ENCODE results near the gene FSTL3. TPM values are rescaled to one million over a fixed set of nuclear protein-coding genes. Genes with fewer than 3 reads are reported as not detected.

Gene FSTL3
- total RNA-seq, 2 donors from 2014 or later: 9.8 to 14.1 TPM

DNA sequence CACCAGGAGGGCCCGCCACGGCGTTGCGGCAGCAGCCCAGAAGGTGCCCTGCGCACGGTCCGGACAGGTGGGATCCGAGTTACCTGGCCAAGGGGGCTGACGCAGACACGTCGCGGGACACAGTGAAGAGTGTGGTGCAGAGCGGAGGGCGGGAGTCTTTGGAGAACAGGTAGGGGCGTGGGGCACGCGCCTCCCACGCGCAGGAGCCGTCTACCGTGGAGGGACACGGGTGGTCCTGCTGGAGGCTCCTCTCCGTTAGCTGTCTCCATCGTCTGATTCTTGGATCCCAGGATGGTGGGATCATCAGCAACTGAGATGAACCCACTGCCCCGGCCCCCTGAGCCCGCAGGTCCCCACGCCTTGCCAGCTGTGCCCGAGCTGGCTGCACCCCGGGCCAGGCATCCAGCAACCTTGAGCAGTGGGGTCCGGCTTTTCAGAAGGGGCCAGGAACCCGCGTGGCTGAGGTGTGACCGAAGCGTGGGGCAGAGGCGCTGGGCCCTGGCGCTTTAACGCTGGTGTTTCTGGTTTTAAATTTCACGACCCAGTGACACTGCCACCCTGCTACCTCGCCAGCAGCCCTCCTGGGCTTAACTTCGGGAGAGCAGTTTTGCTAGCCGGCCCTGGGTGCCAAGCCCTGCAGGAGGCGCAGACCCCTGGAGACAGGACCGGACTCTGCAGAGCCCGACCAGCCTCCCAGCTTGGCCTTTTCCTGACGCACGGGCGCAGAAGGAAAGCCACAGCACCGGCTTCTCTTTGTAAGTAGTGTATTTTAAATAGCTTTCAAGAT, 29.2 kb upstream of the FSTL3 start:
- H3K27ac Mint-ChIP-seq: no peak overlapping the region
- H3K9me3 Mint-ChIP-seq: no peaks in the 10 kb centered on the region
- Histone ChIP-seq H3K27me3 (ENCODE audit: control insufficient read depth, insufficient read depth, low read length, poor library complexity, severe bottlenecking) (no peaks in the 10 kb centered on the region), H3K9ac (ENCODE audit: extremely low read depth, low read length, poor library complexity, severe bottlenecking) (no peak overlapping the region), H3K4me3 (ENCODE audit: low read length) (no peak overlapping the region), H3K4me1 (ENCODE audit: control insufficient read depth, insufficient read depth, low read length) (no peaks in the 10 kb centered on the region), H3K36me3 (ENCODE audit: control insufficient read depth, insufficient read depth, low read length) (no peaks in the 10 kb centered on the region), H3K27ac (ENCODE audit: low read depth, low read length) (no peak overlapping the region), H3K9me3 (ENCODE audit: control insufficient read depth, low read length) (no peaks in the 10 kb centered on the region)
- no peaks in the 10 kb centered on the region for H3K27me3 Mint-ChIP-seq (ENCODE audit: insufficient read depth)
- TF ChIP-seq, protein P1, sequence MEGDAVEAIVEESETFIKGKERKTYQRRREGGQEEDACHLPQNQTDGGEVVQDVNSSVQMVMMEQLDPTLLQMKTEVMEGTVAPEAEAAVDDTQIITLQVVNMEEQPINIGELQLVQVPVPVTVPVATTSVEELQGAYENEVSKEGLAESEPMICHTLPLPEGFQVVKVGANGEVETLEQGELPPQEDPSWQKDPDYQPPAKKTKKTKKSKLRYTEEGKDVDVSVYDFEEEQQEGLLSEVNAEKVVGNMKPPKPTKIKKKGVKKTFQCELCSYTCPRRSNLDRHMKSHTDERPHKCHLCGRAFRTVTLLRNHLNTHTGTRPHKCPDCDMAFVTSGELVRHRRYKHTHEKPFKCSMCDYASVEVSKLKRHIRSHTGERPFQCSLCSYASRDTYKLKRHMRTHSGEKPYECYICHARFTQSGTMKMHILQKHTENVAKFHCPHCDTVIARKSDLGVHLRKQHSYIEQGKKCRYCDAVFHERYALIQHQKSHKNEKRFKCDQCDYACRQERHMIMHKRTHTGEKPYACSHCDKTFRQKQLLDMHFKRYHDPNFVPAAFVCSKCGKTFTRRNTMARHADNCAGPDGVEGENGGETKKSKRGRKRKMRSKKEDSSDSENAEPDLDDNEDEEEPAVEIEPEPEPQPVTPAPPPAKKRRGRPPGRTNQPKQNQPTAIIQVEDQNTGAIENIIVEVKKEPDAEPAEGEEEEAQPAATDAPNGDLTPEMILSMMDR (conservative IDR thresholded peaks at IDR 0.05): no peak
- no peak overlapping the region for H3K4me3 Mint-ChIP-seq
- peaks cover 12% of the 10 kb centered on the region for H3K36me3 Mint-ChIP-seq (ENCODE audit: low read depth)
- 95 to 97% methylated on average over 25 to 47 of the region's 48 CpGs for WGBS, 2 experiments (ENCODE audit: insufficient coverage in 1 of 2, insufficient read length in 1 of 2)
- DNase-seq: no peak
- no peaks in the 10 kb centered on the region for H3K4me1 Mint-ChIP-seq

DNA sequence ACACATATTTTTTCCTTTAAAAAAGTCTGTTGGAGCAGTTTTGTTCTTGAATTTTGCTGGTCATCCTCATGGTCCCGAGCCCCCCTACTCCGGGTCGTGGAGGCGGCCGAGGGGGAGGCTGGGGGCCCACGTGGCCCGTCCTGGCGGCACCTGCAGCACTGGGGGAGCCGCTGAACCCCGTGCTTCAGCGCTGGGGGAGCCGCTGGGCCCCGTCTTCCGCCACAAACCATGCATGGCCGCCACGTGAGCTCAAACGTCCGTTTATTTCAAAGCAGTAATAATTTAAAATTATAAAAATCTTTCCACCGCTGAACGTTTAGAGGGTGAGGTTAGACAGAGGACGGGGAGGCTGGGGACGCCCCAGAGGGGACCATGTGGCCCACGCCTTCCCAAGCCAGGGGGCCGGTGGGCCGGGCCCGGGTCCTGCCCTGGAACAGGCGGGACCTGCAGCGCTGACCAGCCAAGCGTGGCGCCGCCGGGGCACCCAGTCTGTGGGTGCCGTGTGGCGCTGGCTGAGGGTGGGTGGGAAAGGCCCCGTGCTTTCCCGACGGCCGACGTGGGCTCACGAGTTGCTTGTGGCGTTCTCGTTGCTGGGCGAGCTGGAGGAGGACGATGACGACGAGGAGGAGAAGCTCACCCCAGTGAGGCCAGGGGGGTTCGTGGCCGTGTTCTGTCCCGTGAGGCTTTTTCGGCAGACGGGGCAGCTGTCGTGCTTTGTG, 28.5 kb upstream of the FSTL3 start:
- peaks cover 5% of the 10 kb centered on the region for H3K36me3 ChIP-seq (ENCODE audit: control insufficient read depth, insufficient read depth, low read length)
- no peak overlapping the region for H3K27ac ChIP-seq (ENCODE audit: low read depth, low read length)
- H3K4me3 ChIP-seq (ENCODE audit: low read length): no peak overlapping the region
- Mint-ChIP-seq H3K36me3 (ENCODE audit: low read depth) (peaks cover 12% of the 10 kb centered on the region), H3K4me1 (no peaks in the 10 kb centered on the region), H3K9me3 (no peaks in the 10 kb centered on the region), H3K27me3 (ENCODE audit: insufficient read depth) (no peaks in the 10 kb centered on the region), H3K4me3 (no peak overlapping the region), H3K27ac (no peak overlapping the region)
- no peaks in the 10 kb centered on the region for H3K4me1 ChIP-seq (ENCODE audit: control insufficient read depth, insufficient read depth, low read length)
- no peaks in the 10 kb centered on the region for H3K9me3 ChIP-seq (ENCODE audit: control insufficient read depth, low read length)
- TF ChIP-seq, protein P1 (conservative IDR thresholded peaks at IDR 0.05): no peak
- no peak overlapping the region for H3K9ac ChIP-seq (ENCODE audit: extremely low read depth, low read length, poor library complexity, severe bottlenecking)
- no peaks in the 10 kb centered on the region for H3K27me3 ChIP-seq (ENCODE audit: control insufficient read depth, insufficient read depth, low read length, poor library complexity, severe bottlenecking)
- 95 to 98% methylated on average over 46 to 49 of the region's 52 CpGs for WGBS, 2 experiments (ENCODE audit: insufficient coverage in 1 of 2, insufficient read length in 1 of 2)
- DNase-seq: no peak

DNA sequence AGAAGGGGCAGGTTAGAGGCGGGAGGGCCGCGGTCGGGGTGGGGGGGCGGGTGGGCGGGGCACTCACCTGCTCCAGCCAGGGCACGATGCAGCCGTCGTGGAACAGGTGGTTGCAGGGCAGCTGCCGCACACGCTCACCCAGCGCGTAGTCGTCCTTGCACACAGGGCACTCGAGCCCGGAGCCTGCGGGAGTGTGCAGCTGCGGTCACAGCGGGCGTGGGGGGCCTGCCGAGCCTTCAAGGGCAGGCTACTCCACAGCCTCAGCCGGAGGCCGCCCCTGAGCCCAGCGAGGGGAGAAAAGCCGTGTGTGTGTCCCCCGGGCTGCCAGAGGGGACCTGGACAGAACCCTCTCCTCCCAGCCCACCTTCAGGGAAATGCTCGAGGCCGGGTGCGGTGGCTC, 27.9 kb upstream of the FSTL3 start:
- H3K27me3 Mint-ChIP-seq (ENCODE audit: insufficient read depth): no peaks in the 10 kb centered on the region
- 95 to 98% methylated on average over 16 to 29 of the region's 29 CpGs for WGBS, 2 experiments (ENCODE audit: insufficient coverage in 1 of 2, insufficient read length in 1 of 2)
- H3K9me3 Mint-ChIP-seq: no peaks in the 10 kb centered on the region
- TF ChIP-seq, protein P1 (conservative IDR thresholded peaks at IDR 0.05): no peak
- H3K4me1 Mint-ChIP-seq: no peaks in the 10 kb centered on the region
- no peak overlapping the region for H3K27ac Mint-ChIP-seq
- H3K4me3 Mint-ChIP-seq: no peak overlapping the region
- peaks cover 8% of the 10 kb centered on the region for H3K36me3 ChIP-seq (ENCODE audit: control insufficient read depth, insufficient read depth, low read length)
- H3K36me3 Mint-ChIP-seq (ENCODE audit: low read depth): peaks cover 12% of the 10 kb centered on the region
- no peaks in the 10 kb centered on the region for H3K9me3 ChIP-seq (ENCODE audit: control insufficient read depth, low read length)
- no peak overlapping the region for H3K9ac ChIP-seq (ENCODE audit: extremely low read depth, low read length, poor library complexity, severe bottlenecking)
- no peaks in the 10 kb centered on the region for H3K27me3 ChIP-seq (ENCODE audit: control insufficient read depth, insufficient read depth, low read length, poor library complexity, severe bottlenecking)
- H3K4me1 ChIP-seq (ENCODE audit: control insufficient read depth, insufficient read depth, low read length): no peaks in the 10 kb centered on the region
- H3K27ac ChIP-seq (ENCODE audit: low read depth, low read length): no peak overlapping the region
- DNase-seq: no peak
- no peak overlapping the region for H3K4me3 ChIP-seq (ENCODE audit: low read length)

Measured in endodermal cell (in vitro differentiated cells).